Esophagus (tissue), 2 donors: Measurements from ENCODE around the gene PTDSS2. TPM values are rescaled to one million over a fixed set of nuclear protein-coding genes. Genes with fewer than 3 reads are reported as not detected.
"Not testable (repeated sequence)": the region's sequence is repeated elsewhere in the genome, so short reads cannot be mapped to it uniquely, and the experiment has no call there.

Source experiments
- H3K27ac ChIP-seq, 2 donors: one replicate each; pipeline ENCODE4 v1.5.1; 2013; ENCODE audit warnings: low read depth in 2 of 2, mild to moderate bottlenecking in 2 of 2, inconsistent platforms in 1 of 2, low read length in 1 of 2, moderate library complexity in 1 of 2
- H3K27me3 ChIP-seq, 2 donors: one replicate each; pipeline ENCODE4 v1.6.1; 2013; ENCODE audit warnings: low read length in 2 of 2, control low read depth in 1 of 2, mild to moderate bottlenecking in 1 of 2; ENCODE audit not compliant: insufficient read depth in 2 of 2, control insufficient read depth in 1 of 2
- H3K36me3 ChIP-seq, 2 donors: one replicate each; pipeline ENCODE4 v1.6.1; 2013; ENCODE audit warnings: low read length in 1 of 2; ENCODE audit not compliant: control insufficient read depth in 2 of 2, insufficient read depth in 2 of 2
- H3K4me1 ChIP-seq, 2 donors: one replicate each; pipeline ENCODE4 v1.6.1; 2013; ENCODE audit warnings: low read length in 1 of 2; ENCODE audit not compliant: control insufficient read depth in 2 of 2, insufficient read depth in 2 of 2
- H3K4me3 ChIP-seq, 2 donors: one replicate each; pipeline ENCODE4 v1.5.1; 2013; ENCODE audit warnings: low read length in 2 of 2, mild to moderate bottlenecking in 2 of 2, low read depth in 1 of 2, moderate library complexity in 1 of 2
- H3K9me3 ChIP-seq, 2 donors: one replicate each; pipeline ENCODE4 v1.6.1; 2013; ENCODE audit warnings: mild to moderate bottlenecking in 2 of 2, low read depth in 1 of 2, low read length in 1 of 2, moderate library complexity in 1 of 2; ENCODE audit not compliant: control insufficient read depth in 2 of 2, insufficient read depth in 1 of 2
- WGBS, 2 donors: extraction: QIAGEN DNeasy Blood & Tissue Kit; methylation state at CpG; one replicate each; pipeline ENCODE4 v1.1.7; 2013; 5-methylcytosine and 5-hydroxymethylcytosine counted together
- polyA plus RNA-seq, 2 donors: library from polyadenylated mRNA; stranded (reverse); fragments of 200-250 nt; gene quantifications; one replicate each; pipeline ENCODE4 v1.2.3, GENCODE V29; 2013
- donor health status: healthy with polysubstance abuse.
- donor health status: Bipolar disorder and iron deficiency.

The PTDSS2 gene
- polyA plus RNA-seq, 2 donors = 12.4 to 20.5 TPM

GRCh38 chr11:419248-420005, 30.7 kb upstream of the PTDSS2 start:
- H3K4me1 ChIP-seq = peaks cover 4 to 7% of the 10 kb centered on the region in 2 donors
- no peak overlapping the region for H3K27ac ChIP-seq
- 87 to 90% methylated on average over 20 of the region's 20 CpGs for WGBS, 2 donors
- H3K27me3 ChIP-seq = peaks cover 0 to 2% of the 10 kb centered on the region in 2 donors
- no peak overlapping the region for H3K4me3 ChIP-seq
- no peaks in the 10 kb centered on the region for H3K9me3 ChIP-seq
- peaks cover 0 to 2% of the 10 kb centered on the region in 2 donors for H3K36me3 ChIP-seq

GRCh38 chr11:420054-420910, 29.8 kb upstream of the PTDSS2 start:
- Histone ChIP-seq H3K27ac (no peak overlapping the region), H3K4me1 (peaks cover 4 to 7% of the 10 kb centered on the region in 2 donors), H3K4me3 (no peak overlapping the region), H3K36me3 (peaks cover 0 to 2% of the 10 kb centered on the region in 2 donors), H3K9me3 (no peaks in the 10 kb centered on the region), H3K27me3 (no peaks in the 10 kb centered on the region)
- 68 to 74% methylated on average over 68 to 71 of the region's 71 CpGs for WGBS, 2 donors

- WGBS, 2 donors = 83 to 87% methylated on average over 18 to 21 of the region's 21 CpGs
- no peaks in the 10 kb centered on the region for H3K27me3 ChIP-seq
- H3K4me3 ChIP-seq = no peak overlapping the region
- no peaks in the 10 kb centered on the region for H3K9me3 ChIP-seq
- peaks cover 3 to 6% of the 10 kb centered on the region in 2 donors for H3K4me1 ChIP-seq
- no peak overlapping the region for H3K27ac ChIP-seq
- peaks cover 0 to 2% of the 10 kb centered on the region in 2 donors for H3K36me3 ChIP-seq
Observed at GRCh38 chr11:420911-421321, 29.2 kb upstream of the PTDSS2 start.

- Histone ChIP-seq H3K27ac (no peak overlapping the region), H3K27me3 (no peaks in the 10 kb centered on the region), H3K36me3 (peaks cover 0 to 2% of the 10 kb centered on the region in 2 donors), H3K4me1 (peaks cover 0 to 5% of the 10 kb centered on the region in 2 donors), H3K9me3 (no peaks in the 10 kb centered on the region), H3K4me3 (no peak overlapping the region)
- WGBS, 2 donors = 86 to 87% methylated on average over 10 of the region's 10 CpGs
Observed at GRCh38 chr11:422249-422656, 27.8 kb upstream of the PTDSS2 start.

- peaks cover 0 to 2% of the 10 kb centered on the region in 2 donors for H3K36me3 ChIP-seq
- H3K27ac ChIP-seq = no peak overlapping the region
- no peaks in the 10 kb centered on the region for H3K9me3 ChIP-seq
- H3K4me1 ChIP-seq = peaks cover 0 to 5% of the 10 kb centered on the region in 2 donors
- 90 to 92% methylated on average over 4 of the region's 4 CpGs for WGBS, 2 donors
- H3K4me3 ChIP-seq = no peak overlapping the region
- no peaks in the 10 kb centered on the region for H3K27me3 ChIP-seq
Observed at GRCh38 chr11:424232-424631, 25.8 kb upstream of the PTDSS2 start.

- H3K9me3 ChIP-seq, H3K27me3 ChIP-seq, H3K4me1 ChIP-seq, H3K27ac ChIP-seq, H3K4me3 ChIP-seq, H3K36me3 ChIP-seq: not testable (repeated sequence)
- WGBS, 2 donors = 74 to 75% methylated on average over 27 to 34 of the region's 45 CpGs
Observed at GRCh38 chr11:424766-425165, 25.3 kb upstream of the PTDSS2 start.

- 78 to 86% methylated on average over 4 of the region's 4 CpGs for WGBS, 2 donors
- Histone ChIP-seq H3K36me3 (peaks cover 0 to 2% of the 10 kb centered on the region in 2 donors), H3K27ac (no peak overlapping the region), H3K4me3 (no peak overlapping the region), H3K9me3 (no peaks in the 10 kb centered on the region), H3K4me1 (peaks cover 0 to 5% of the 10 kb centered on the region in 2 donors), H3K27me3 (no peaks in the 10 kb centered on the region)
Observed at GRCh38 chr11:425301-425700, 24.8 kb upstream of the PTDSS2 start.

DNA sequence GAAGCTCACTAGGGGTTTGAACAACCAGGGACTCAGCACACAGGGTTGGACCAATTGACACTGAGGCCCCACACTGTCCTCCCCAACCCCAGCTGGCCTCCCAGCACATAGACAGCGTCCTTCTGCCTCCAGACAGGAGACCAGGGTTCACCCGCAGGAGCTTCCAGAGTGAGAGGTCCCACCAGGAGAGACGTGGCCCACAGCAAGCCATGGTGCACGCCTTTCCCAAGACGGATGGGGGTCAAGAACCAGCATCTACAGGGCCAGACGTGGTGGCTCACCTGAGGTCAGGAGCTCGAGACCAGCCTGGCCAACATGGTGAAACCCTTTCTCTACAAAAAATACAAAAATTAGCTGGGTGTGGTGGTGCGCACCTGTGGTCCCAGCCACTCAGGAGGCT, 23.2 kb upstream of the PTDSS2 start:
- no peaks in the 10 kb centered on the region for H3K4me1 ChIP-seq
- H3K36me3 ChIP-seq = no peaks in the 10 kb centered on the region
- no peak overlapping the region for H3K27ac ChIP-seq
- H3K4me3 ChIP-seq = no peak overlapping the region
- no peaks in the 10 kb centered on the region for H3K27me3 ChIP-seq
- H3K9me3 ChIP-seq = no peaks in the 10 kb centered on the region
- WGBS, 2 donors = 91 to 94% methylated on average over 8 of the region's 8 CpGs

DNA sequence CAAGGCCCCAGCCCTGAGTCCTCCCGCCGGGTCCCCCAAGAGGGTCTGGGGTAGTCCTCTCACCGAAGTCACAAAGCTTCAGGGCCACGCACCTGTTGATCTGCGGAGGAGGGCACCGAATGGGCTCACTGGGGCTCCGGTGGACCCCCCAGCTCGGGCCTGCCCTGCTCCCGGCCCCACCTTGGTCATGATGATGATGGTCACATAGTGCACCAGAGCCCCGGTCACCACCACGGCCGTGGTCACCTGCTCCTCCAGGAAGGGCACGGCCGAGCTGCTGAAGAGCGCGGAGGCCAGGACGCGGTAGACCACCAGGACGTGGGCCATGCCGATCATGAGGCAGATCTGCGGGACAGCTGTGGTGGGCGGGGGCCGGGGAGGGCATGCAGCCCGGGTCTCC, 21.8 kb upstream of the PTDSS2 start:
- Histone ChIP-seq H3K4me3 (no peak overlapping the region), H3K27ac (no peak overlapping the region), H3K36me3 (peaks cover 0 to 12% of the 10 kb centered on the region in 2 donors), H3K9me3 (no peaks in the 10 kb centered on the region), H3K27me3 (no peaks in the 10 kb centered on the region), H3K4me1 (no peaks in the 10 kb centered on the region)
- 92 to 93% methylated on average over 23 to 24 of the region's 24 CpGs for WGBS, 2 donors
